Measurements from ENCODE around the gene ISG15. TPM values are rescaled to one million over a fixed set of nuclear protein-coding genes. Genes with fewer than 3 reads are reported as not detected.
A peak's percentile ranks its signal among the peaks of the same experiment; 100 is the strongest.

The ISG15 gene
- total and polyA plus RNA-seq, 2 of the 13 experiments (the other 11 are each of a cell fraction or from before 2014, with no cell fraction given) = 42.1 to 54.9 TPM

GRCh38 chr1:995665-996633 is 17.3 kb upstream of the ISG15 start (continued):
- TF ChIP-seq PAXIP1 (CRISPR knock-in tag; conservative IDR thresholded peaks at IDR 0.05) (peak; percentile 77), PITX1 (CRISPR knock-in tag; IDR thresholded peaks at IDR 0.05) (no peak), SOX13 (IDR thresholded peaks at IDR 0.05) (no peak), SOX13 (CRISPR knock-in tag; conservative IDR thresholded peaks at IDR 0.05 in 1 of 2, IDR thresholded peaks at IDR 0.05 in 1 of 2) (0 out of 4 replicates have a peak, but pooled peaks of 1 of the 2 experiments have one; percentile 9), HMG20A (CRISPR knock-in tag; IDR thresholded peaks at IDR 0.05; ENCODE audit: borderline replicate concordance) (no peak), BATF2 (CRISPR knock-in tag; IDR thresholded peaks at IDR 0.05) (no peak), MATR3 (CRISPR knock-in tag; IDR thresholded peaks at IDR 0.05) (no peak), KMT2A (CRISPR knock-in tag; IDR thresholded peaks at IDR 0.05) (no peak), KAT7 (CRISPR knock-in tag; IDR thresholded peaks at IDR 0.05; ENCODE audit: borderline replicate concordance) (no peak), ONECUT2 (CRISPR knock-in tag; IDR thresholded peaks at IDR 0.05) (no peak), ZFP82 (CRISPR knock-in tag; IDR thresholded peaks at IDR 0.05; ENCODE audit: borderline replicate concordance) (no peak), MED8 (CRISPR knock-in tag; IDR thresholded peaks at IDR 0.05; ENCODE audit: insufficient replicate concordance) (no peak), CBX1 (IDR thresholded peaks at IDR 0.05; ENCODE audit: low read depth) (no peak), BHLHE40 (IDR thresholded peaks at IDR 0.05; ENCODE audit: low read length) (no peak), ZIK1 (CRISPR knock-in tag; IDR thresholded peaks at IDR 0.05; ENCODE audit: borderline replicate concordance, low read depth) (no peak), ZFAT (CRISPR knock-in tag; conservative IDR thresholded peaks at IDR 0.05) (no peak), SMAD9 (CRISPR knock-in tag; IDR thresholded peaks at IDR 0.05) (no peak), EHMT2 (IDR thresholded peaks at IDR 0.05; ENCODE audit: borderline replicate concordance, low read depth, low read length) (no peak), GATAD1 (CRISPR knock-in tag; IDR thresholded peaks at IDR 0.05) (no peak), GZF1 (CRISPR knock-in tag; IDR thresholded peaks at IDR 0.05) (no peak), KLF11 (CRISPR knock-in tag; IDR thresholded peaks at IDR 0.05) (no peak), EP300 (IDR thresholded peaks at IDR 0.05; ENCODE audit: low read depth in 2 of 2, low read length in 2 of 2) (peak in 1 of 2 experiments; percentile 51; a peak in 1 of 4 replicates), EP300 (CRISPR knock-in tag; IDR thresholded peaks at IDR 0.05; ENCODE audit: borderline replicate concordance) (no peak; the same call in 1 of the 2 replicates)
- TF ChIP-seq, protein P1, sequence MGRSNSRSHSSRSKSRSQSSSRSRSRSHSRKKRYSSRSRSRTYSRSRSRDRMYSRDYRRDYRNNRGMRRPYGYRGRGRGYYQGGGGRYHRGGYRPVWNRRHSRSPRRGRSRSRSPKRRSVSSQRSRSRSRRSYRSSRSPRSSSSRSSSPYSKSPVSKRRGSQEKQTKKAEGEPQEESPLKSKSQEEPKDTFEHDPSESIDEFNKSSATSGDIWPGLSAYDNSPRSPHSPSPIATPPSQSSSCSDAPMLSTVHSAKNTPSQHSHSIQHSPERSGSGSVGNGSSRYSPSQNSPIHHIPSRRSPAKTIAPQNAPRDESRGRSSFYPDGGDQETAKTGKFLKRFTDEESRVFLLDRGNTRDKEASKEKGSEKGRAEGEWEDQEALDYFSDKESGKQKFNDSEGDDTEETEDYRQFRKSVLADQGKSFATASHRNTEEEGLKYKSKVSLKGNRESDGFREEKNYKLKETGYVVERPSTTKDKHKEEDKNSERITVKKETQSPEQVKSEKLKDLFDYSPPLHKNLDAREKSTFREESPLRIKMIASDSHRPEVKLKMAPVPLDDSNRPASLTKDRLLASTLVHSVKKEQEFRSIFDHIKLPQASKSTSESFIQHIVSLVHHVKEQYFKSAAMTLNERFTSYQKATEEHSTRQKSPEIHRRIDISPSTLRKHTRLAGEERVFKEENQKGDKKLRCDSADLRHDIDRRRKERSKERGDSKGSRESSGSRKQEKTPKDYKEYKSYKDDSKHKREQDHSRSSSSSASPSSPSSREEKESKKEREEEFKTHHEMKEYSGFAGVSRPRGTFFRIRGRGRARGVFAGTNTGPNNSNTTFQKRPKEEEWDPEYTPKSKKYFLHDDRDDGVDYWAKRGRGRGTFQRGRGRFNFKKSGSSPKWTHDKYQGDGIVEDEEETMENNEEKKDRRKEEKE (IDR thresholded peaks at IDR 0.05) = no peak

All from HepG2 (cell line).